HG03108 (cell line): ENCODE results near the gene ZDHHC24.
A peak's percentile ranks its signal among the peaks of the same experiment; 100 is the strongest.
"Not testable (repeated sequence)": the region's sequence is repeated elsewhere in the genome, so short reads cannot be mapped to it uniquely, and the experiment has no call there.

Experiments used
- ATAC-seq: cut with Tn5 transposase; IDR thresholded peaks from one replicate; pipeline ENCODE4 v1.9.1; 2021; ENCODE audit warnings: moderate library complexity; ENCODE audit not compliant: unreplicated experiment

ZDHHC24 gene

DNA sequence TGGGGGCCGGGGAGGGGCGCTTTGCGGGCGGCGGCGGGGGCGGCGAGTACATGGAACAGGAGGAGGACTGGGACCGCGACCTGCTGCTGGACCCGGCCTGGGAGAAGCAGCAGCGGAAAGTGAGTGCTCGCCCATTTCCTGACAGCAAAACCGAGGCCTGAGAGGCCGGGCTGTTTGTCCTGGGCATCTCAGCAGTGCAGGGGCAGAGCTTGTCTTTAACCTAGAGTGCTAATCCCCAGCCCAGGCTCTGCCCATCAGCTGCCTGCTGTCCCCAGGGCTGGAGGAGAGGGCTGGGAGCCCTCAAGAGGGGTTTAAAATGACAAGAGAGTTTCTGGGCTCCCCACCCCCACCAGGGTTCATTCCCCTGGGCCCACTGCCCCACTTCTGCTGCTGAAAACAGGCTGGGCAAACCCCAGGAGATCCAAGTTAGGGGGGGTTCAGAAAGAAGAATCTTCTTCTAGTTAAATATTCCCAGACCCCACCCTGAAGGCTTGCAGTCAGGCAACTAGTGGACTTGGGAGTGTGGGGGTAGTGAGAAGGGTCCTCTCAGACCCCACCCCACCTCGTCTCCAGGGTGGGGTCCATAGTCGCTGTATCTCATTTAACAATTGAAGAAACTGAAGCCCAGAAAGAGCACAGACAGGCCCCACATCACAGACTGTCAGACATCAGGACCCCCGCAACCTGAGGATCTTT is 1.3 kb upstream of the ZDHHC24 start:
- ATAC-seq: no peak

DNA sequence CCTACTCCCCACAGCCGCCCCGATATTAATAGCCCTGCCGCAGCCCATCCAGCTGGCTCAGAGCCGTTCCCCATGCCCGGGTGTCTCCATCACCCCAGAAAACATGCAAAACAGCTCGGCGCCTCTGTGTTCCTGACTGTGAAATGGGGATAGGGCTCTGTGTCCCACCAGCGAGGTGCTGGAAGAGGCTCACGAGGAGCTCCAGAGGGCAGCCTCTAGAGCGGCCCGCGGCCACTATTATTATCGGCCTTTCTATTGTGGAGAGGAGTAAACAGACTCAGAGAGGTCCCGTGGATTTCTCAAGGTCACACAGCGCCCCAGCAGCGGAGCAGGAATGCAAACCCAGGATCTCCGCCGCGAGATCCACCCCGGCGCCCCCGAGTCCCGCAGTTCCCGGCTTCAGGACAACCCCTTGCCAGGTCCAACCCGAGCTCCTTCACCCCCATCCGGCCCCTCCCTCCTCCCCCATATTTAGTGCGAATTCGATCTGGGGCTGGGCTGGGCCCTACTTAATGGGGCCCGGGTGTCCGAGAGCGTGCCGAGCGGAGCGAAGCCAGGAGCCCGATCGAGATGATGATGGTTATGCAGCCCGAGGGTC is 619 bp upstream of the ZDHHC24 start, which contains the start of gene ACTN3:
ACTN3 (plus strand) TSS at position 536 of the 598 bp plus-strand sequence; CDS start at position 571, 35 bp downstream.
- ATAC-seq: no peak

DNA sequence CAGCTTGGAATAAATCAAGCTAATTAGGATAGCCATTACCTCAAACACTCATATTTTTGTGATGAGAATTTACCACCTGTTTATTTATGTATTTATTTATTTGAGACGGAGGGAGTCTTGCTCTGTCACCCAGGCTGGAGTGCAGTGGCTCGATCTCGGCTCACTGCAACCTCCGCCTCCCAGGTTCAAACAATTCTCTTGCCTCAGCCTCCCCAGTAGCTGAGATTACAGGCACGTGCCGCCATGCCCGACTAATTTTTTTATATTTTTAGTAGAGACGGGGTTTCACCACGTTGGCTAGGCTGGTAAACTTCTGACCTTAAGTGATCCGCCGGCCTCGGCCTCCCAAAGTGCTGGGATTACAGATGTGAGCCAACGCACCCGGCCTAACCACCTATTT is 896 bp downstream of the ZDHHC24 start:
- not testable (repeated sequence) for ATAC-seq

DNA sequence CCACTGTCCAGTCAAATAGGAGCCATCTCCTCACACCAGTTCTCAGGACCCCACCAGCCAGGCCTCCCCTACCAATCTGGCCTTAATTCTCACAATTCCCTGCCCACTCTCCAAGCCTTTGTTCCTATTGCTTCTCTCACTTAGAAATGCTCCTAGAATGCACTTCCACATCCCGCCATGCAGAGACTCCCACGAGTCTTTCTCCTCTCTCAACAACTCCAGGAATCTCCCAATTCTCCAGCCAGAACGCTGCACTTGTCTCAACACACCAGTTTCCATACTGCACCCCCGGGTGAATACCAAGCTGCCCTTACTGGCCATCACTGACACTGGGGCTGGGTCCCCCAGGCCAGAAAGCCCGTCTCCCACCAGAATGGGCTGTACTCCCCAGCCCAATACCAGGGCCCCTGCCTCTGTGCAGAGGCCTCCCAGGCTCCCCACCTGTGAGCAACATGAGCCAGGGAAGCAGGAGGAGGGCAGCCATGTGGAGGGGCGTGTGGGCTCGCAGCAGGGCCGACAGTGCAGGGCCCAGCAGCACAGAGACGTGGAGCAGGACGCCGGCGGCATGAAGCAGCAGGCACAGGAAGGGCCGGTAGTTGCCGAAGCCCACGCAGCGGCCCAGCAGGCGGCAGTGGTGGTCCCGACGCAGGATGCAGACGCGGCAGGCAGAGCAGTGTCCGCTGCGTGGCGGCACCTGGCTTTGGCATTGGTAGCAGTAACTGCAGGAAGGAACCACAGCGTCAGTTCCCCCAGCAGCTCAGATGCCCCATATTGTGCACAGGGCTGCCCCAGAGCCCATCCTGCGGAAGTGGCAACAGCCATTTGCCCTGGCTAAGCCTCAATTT is 2.4 kb downstream of the ZDHHC24 start:
- ATAC-seq: peak; percentile 42

DNA sequence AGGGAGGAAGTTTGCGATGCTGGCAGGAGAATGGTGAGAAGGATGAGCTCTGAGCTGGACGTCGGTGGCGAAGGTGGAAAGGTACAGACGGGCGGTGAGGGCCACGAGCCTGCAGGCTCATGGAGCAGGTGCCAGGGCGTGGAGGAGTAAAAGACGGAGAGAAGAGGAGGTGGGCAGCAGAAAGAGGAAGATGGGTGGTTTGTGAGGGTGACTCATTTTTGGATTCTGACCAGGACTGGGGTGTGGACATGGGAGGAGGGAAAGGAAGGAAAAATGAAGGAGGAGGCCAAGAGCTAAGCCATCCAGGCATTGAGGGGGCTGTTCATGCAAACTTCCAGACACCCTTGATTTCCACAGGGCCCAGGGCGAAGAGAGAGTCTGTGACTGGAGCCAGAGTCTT is 3.5 kb downstream of the ZDHHC24 start:
- no peak for ATAC-seq

DNA sequence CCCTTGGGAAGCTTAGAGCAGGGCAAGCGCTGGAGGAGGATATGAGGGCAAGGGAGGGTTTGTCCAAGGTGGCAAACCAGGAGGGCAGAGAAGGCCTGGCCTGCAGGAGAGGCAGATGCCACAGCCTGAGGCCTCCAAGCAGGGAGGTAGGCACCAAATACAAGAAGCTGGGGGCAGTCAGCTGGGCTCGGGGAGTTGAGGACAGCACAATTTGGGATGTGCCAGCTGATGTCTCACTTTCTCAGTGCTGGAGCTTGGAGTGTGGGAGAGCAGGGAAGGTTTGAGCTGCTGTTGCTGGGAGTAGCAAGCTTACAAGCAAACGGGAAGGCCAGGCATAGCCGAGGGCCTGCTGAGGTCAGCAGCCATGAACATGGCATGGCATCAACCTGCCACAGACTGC is 4.0 kb downstream of the ZDHHC24 start:
- no peak for ATAC-seq

DNA sequence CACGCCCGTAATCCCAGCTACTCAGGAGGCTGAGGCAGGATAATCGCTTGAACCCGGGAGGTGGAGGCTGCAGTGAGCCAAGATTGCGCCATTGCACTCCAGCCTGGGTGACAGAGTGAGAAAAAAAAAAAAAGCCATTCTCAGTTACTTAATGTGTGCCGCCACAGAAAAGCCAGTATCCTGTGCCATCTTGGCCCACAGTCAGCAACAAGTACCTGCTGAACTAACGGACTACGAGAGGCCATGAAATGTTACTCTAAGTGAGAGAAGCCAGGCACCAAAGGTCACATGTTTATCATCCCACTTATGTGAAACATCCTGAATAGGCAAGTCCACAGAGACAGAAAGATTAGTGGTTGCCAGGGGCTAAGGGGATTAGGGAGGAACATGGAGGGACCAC is 5.2 kb downstream of the ZDHHC24 start:
- not testable (repeated sequence) for ATAC-seq

DNA sequence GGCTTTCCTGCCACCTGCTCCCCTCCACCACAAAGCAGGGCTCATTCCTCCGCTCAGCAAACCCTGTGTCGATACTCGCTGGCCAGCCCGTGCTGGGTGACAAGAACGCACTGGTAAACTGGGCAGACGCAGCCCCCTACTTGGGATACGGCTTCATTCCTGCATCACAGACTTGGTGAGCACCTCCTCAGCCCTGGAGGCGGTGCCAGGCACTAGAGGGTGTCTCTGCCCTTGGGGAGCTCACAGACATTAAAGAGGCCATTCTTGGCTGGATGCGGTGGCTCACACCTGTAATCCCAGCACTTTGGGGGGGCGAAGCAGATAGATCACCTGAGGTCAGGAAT is 6.0 kb downstream of the ZDHHC24 start:
- ATAC-seq: no peak

DNA sequence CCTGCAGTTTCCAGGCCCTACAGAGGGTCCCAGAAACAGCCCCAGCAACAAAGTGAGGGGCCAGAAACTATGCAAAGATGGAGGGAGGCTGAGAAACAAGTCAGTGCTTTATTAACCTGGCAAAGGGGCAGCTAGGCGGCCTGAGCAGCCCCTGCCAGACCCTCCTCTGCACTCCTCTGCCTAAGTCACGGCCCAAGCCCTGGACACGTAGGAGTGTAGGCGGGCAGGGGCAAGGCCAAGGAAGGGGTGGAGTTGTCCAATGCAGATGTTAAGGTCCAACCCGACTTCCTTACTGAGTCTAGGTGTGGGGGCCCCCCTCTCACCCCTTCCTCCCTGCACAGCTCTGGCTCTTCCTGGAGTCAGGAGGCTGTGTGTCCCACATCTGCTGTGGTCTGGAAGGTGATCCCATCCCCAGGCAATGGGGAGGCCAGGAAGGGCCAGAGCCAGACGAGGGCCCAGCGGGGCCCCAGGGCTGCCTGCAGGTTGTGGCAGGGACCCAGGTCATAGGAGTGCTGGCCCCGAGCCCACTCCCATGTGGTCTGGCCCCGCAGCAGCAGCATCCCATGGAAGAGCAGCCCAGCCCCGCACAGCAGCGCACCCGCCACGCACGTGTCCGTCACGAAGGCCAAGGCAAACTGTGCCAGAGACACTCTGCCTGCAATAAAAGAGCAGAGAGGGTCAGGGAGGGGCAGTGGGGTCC is 6.5 kb downstream of the ZDHHC24 start:
- ATAC-seq: no peak

DNA sequence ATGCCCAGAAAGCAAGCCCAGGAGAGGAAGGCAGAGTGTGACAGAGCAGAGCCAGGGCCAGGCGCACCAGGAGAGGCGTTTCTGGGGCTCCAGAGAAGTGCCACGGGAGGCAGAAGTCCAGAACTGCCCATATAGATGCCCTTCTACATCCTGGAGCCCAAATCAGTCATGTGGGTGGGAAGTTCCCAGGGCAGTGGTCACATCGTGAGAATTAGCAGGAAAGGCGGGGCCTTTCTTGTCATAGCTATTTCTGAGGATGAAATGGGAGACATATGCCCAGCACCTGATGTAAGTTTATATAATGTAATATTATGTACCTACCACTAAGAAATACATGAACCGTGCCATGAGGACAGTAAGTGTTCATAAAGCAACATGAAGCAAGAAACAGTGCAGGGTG is 13.1 kb downstream of the ZDHHC24 start:
- ATAC-seq: no peak

DNA sequence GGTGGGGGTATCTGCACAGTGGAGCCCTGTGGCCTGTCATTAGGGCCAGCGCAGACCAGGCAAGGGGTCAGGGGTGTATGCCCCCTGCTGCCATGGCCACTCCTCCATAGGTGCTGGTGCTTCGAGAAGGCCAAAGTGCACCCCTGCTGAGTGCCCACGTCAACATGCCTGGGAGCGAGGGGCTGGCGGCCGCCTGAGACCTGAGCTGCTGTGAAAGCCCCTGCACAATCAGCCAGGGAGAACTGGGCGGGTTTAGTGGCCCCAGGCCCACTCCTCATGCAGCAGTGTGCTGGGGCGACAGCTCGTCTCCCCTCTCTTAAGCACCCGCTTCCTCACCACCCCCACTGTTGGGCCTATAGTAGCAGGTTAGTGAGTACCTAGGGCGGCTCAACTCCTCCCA is 14.0 kb downstream of the ZDHHC24 start:
- no peak for ATAC-seq

DNA sequence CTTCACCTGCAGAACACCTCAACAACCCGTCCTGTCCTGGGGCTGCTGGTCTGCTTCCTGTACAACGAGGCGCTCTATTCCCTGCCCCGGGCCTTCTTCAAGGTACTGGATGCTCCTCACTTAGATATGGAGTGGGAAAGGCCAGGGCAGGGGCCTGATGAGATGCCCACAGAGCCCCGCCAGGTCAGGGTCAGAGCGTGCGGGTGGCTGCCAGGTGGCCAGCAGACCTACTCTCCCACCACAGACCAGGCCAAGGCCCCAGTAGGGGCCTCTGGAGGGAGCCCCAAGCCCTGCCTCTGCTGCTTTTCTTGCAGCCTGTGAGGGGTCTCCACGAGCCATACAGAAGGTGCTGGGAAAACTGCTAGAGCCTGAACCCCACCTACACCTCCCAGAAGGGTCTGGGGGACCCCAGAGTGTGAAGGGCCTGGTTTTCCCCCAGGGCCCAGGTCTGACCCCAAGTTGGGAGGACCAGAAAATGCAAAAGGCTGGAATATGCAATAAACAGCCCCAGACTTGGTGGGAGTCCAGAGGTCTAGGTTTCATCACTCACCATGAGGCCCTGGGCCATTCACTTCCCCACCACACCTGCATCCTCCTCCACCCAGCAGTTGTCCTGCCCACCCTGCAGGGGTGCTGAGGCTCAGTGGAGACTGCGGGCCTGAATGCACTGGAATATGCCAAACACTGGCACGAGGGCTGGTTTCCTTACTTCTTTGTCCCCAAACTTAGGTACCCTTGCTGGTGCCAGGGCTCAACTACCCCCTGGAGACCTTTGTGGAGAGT is 14.7 kb downstream of the ZDHHC24 start:
- no peak for ATAC-seq

DNA sequence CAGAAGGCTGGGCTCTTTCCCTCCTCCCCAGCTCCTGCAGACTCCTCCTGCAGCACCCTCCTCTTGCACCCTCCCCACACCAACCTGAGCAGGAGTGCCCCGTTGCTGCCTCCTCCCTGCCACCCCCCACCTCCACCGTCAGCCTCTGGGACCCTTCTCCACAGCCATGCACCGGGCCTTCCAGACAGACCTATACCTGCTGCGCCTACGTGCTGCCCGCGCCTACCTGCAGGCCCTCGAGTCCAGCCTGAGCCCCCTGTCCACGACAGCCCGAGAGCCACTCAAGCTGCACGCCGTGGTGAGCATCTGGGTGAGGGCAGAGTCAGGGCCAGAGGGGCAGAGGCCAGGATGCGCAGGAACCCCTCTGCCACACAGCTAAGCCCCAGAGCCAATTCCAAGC is 16.2 kb downstream of the ZDHHC24 start:
- ATAC-seq: no peak

DNA sequence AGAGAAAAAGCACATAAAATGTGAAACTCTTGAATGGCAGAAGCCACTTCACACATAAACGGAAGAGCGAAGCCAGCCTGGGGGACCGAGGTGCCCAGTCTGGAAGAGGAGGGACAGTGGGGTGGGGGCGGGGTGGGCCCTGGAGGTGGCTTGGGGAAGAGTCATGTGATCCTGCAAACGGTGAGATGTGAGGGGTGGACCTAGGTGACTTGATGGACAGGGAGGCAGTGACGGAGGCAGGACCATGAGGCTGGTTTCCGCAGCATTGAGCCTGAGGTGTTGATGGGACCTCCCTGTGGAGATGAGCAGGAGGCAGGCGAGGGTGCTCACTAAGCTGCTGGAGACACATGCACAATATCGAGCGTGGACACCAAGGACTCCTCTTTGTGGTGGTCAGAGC is 16.8 kb downstream of the ZDHHC24 start:
- ATAC-seq: no peak

DNA sequence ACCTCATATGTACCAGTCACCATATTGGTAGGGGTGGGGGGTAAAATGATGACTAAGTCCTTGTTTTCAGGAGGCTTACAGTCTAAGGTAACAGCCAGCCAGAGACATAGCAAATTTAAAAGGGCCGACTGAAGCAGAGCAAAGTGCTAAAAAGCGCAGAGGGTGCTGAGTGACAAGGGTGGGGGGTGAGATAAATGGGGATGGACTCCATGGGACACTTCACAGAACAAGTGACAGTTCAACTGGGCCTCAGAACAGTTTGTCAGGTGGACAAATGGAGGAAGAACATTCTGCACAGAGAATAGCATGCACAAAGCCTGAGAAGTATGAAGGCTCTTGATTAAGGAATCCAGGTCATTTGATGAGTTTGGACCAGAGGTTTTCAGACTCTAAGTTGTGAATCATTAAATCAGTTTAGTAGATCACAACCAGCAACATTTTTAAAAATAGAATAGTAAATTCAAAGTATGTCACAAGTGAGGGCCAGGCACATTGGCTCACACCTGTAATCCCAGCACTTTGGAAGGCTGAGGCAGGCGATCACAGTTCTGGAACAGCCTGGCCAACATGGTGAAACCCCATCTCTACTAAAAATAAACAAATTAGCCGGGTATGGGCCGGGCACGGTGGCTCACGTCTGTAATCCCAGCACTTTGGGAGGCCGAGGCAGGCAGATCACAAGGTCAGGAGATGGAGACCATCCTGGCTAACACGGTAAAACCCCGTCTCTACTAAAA is 21.4 kb downstream of the ZDHHC24 start:
- no peak for ATAC-seq

DNA sequence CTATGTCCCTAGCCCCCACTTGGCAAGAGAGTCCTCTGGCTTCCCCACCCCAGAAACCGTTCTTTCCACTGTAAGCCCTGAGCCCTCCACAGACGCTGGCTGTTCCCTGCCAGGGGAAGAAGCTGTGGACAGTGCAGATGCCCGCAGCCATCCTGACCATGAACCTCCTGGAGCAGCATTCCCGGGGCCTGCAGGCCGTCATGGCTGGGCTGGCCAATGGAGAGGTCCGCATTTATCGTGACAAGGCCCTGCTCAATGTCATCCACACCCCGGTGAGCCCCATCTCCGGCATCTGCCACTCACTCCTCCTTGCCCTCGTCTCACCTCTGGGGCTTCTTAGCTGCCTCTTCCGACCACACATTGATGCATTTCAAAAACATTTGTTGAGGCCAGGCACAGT is 22.2 kb downstream of the ZDHHC24 start:
- ATAC-seq: no peak

DNA sequence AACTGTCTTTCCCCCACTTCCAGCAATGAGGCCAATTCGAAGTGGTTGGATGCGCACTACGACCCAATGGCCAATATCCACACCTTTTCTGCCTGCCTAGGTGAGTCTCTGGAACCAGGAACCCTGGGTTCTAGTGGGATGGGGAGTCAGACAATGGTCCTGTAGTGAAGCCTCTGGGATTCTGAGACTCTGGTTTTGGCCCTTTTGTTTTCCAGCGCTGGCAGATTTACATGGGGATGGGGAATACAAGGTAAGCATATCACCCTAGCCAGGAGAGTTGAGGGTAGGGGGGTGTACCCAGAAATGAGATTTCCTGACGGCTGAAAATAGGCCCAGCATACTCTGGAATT is 34.9 kb downstream of the ZDHHC24 start:
- ATAC-seq: no peak

DNA sequence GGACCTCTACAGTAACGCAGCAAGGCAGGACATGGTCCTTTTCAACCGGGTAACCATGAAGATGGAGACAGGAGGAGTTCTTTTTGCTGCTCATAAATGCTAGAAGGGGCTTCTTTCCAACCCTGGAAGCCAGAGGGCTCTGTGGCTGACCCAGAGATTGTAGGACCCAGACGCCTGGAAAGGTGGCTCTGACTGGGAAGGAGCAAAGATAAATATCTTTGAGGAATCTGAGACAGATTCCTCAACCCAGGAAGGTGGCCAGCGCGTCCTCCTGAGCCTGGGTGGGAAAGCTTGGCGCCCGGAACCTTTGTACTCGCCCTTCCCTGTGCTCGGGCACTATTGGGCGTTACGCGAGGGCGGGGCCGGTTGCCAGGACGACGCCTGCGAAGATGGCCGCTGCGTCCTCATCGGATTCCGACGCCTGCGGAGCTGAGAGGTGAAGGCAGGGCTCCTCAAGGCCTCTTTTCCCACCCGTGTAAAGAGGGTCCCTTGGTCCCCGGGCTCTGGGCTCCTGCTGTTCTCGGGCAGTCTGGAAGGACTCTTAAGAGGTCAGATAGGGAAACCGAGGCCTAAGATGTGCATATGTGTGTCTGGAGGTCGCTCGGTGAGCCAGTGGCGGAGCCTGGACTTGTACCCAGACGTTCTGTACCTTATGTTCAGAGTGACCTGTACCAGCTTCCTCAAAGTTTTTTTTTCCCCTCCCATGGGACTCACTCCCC is 35.4 kb downstream of the ZDHHC24 start, which contains the start of gene BBS1:
BBS1 (plus strand) TSS at position 365 of the 719 bp plus-strand sequence; CDS start at position 390, 25 bp downstream.
- ATAC-seq: peak; percentile 87

DNA sequence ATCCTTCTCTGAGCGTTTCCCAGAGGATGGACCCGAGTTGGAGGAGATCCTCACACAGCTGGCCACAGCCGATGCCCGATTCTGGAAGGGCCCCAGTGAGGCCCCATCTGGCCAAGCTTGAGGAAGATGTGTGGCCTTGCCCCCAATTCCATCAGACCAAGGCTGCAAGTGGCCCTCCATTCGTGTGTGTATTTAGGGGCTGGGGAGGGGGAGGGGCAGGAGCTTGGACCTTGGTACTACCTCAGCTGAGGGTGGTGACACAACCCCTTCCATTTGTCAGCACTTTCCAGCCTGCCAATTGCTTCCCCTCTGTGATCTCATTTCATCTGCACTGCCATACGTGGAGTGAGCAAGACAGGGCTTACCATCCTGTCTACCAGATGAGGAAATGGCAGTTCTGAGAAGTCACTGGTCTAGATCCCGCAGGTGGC is 36.7 kb downstream of the ZDHHC24 start:
- ATAC-seq: no peak
